GM12801 (cell line): ENCODE data around the gene ADCY9.

ENCODE experiments used
- CTCF ChIP-seq: IDR thresholded peaks from one replicate; pipeline ENCODE4 v1.5.1; 2011; ENCODE audit warnings: control low read depth; ENCODE audit not compliant: insufficient read length; ENCODE audit errors: extremely low read depth

The ADCY9 gene

DNA sequence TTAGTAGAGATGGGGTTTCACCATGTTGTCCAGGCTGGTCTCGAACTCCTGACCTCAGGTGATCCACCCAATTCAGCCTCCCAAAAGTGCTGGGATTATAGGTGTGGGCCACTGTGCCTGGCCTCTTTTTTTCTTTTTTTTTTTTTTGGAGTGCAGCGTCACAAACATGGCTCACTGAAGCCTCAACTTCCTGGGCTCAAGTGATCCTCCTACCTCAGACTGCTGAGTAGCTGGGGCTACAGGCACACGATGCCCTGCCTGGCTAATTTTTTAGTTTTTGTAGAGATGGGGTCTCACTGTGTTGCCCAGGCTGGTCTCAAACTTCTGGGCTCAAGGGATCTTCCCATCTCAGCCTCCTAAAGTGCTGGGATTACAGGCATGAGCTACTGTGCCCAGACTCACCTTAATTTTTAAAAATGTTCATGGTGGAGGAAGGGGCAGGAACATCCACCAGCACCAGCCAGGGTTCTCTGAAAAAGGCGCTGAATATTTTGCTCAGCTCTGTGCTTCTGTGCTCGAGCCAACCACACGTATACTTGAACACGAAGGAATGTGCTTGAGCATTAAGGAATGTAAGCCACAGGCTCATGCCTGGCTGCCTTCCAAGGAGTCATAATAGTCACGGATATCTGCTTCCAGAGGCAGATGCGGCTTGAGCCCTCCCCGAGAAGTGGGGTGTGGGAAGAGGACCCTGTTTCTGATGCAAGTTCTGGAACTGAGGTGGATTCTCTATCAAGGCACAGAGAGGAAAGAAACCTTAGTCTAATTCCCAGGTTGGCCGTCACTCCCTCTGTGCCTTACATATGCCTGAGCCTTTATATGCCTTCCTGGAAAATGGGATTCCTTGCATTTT is 170.3 kb downstream of the ADCY9 start:
- no peak for TF ChIP-seq CTCF

GRCh38 chr16:3938843-3939624 is 177.2 kb downstream of the ADCY9 start:
- TF ChIP-seq CTCF: no peak

DNA sequence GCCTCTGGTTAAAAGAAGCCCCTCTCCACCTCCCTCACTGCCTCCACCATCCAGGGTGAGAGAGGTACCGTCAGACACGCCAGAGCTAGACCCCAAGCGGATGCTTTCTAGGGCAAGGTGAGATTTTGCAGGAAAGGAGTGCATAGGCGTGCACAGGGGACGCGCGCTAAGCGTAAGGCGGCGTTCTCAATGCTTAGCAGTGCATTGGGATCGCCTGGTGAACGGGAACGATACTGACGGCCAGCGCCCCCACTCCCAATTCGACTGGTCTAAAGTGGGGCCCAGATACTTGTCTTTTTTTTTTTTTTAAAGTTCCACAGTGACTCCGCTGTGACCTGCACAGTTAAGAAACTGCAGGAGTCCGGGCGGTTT is 177.8 kb downstream of the ADCY9 start:
- no peak for TF ChIP-seq CTCF

GRCh38 chr16:3937066-3937875 is 179.0 kb downstream of the ADCY9 start:
- no peak for TF ChIP-seq CTCF

- no peak for TF ChIP-seq CTCF
These were observed 180.3 kb downstream of the ADCY9 start for GRCh38 chr16:3935921-3936320.

DNA sequence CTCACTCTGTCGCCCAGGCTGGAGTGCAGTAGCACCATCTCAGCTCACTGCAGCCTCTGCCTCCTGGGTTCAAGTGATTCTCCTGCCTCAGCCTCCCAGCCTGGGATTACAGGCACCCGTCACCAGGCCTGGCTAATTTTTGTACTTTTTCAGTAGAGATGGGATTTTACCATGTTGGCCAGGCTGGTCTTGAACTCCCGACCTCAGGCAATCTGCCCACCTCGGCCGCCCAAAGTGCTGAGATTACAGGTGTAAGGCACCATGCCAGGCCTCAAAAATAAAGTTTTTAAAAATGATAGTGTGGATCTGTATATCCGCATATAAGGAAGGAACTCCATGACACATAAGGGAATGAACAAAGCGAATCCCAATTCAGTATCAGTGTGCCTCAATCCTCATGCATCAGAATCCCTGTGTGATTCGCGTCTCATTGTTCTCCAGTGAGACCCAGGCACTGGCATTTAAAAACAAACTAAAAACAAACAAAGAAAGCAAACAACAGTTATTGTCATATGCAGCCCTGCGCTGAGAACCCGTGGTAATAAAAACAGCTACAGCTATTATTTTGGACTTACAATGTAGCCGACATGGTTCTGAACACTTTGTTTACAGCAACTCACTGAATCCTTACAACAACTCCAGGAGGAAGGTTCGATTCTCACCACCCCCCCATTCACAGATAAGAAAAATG is 181.6 kb downstream of the ADCY9 start:
- no peak for TF ChIP-seq CTCF

DNA sequence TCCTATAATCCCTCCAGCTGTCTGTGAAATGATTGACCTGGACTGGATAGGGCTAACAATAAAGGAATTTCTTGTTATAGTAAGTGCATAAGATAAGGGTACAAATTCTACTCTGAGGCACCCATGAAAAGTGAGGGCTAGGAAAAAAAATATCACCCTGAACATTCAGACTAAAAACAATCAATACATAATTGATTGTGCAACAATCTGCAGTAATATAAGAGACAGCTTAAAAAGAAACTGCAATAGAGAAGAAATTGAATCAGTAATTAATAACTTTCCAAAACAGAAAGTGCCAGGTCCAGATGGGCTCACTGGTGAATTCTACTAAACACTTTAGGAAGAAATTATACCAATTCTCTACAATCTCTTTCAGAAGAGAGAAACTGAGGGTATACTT is 191.5 kb downstream of the ADCY9 start:
- no peak for TF ChIP-seq CTCF
